Spleen (tissue), 7 donors: ENCODE measurements around the gene SLC6A8.

Source experiments
- POLR2A ChIP-seq, 3 donors: fragments of 450-650 bp; IDR thresholded peaks; one replicate each; pipeline ENCODE4 v1.5.1; 2017; ENCODE audit warnings: antibody characterized with exemption in 3 of 3, mild to moderate bottlenecking in 1 of 3
- TF ChIP-seq, protein P1 (sequence below), 11 experiments: fragments of 200-600 bp in 7 of 11; fragments of 450-650 bp in 4 of 11; sonication (generic) in 4 of 11; IDR thresholded peaks in 8 of 11; conservative IDR thresholded peaks in 3 of 11; 1 replicate in 7 of 11; 2 replicates in 4 of 11; pipeline versions ENCODE4 v1.4.0 to v1.8.0; 2016 to 2021; ENCODE audit warnings: antibody characterized with exemption in 11 of 11, inconsistent platforms in 4 of 11, mild to moderate bottlenecking in 1 of 11
- donor health status: DM: no; HTN: no; CAD: no; lungs with moderate emphysema.
- donor health status: DM: no; HTN: no; CAD: no.
- donor health status: DM: no; HTN: no; CAD: no.

DNA sequence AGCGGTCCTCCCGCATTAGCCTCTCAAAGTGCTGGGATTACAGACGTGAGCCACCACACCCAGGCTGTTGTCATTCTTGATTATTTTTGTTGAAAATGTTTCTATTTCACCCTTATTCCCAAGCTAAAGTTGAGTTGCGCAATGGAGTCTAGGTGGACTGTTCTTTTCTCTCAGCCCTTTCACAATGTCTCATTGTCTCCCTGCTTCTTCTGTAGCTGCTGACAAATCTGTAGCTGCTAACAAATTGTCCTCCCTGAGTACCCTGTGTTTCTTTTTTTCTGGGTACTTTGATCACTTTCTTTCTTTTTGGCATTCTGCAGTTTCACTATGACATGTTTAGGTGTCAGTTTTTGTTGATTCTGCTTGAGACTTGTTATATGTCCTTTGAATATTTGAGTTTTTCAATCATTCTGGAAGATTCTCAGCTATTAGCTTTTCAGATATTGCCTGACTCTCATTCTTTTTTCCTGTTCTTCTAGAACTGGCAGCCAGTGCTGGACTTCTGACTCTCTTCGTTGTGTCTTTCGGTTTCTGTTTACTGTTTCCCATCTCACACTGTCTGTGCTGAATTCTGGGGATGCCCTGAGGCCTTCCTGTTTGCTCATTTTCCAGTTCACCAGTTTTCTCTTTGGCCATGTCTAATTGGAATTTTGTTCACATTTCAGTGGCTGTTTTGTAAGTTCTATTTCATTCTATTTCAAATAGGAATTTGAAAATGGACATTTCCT, 43.6 kb downstream of the SLC6A8 start:
- TF ChIP-seq POLR2A (IDR thresholded peaks at IDR 0.05) = no peak
- TF ChIP-seq, protein P1, sequence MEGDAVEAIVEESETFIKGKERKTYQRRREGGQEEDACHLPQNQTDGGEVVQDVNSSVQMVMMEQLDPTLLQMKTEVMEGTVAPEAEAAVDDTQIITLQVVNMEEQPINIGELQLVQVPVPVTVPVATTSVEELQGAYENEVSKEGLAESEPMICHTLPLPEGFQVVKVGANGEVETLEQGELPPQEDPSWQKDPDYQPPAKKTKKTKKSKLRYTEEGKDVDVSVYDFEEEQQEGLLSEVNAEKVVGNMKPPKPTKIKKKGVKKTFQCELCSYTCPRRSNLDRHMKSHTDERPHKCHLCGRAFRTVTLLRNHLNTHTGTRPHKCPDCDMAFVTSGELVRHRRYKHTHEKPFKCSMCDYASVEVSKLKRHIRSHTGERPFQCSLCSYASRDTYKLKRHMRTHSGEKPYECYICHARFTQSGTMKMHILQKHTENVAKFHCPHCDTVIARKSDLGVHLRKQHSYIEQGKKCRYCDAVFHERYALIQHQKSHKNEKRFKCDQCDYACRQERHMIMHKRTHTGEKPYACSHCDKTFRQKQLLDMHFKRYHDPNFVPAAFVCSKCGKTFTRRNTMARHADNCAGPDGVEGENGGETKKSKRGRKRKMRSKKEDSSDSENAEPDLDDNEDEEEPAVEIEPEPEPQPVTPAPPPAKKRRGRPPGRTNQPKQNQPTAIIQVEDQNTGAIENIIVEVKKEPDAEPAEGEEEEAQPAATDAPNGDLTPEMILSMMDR (IDR thresholded peaks at IDR 0.05 in 8 of 11, conservative IDR thresholded peaks at IDR 0.05 in 3 of 11) = no peak
